ENCODE measurements around the gene SDR42E2.
A peak's percentile ranks its signal among the peaks of the same experiment; 100 is the strongest.

DNA sequence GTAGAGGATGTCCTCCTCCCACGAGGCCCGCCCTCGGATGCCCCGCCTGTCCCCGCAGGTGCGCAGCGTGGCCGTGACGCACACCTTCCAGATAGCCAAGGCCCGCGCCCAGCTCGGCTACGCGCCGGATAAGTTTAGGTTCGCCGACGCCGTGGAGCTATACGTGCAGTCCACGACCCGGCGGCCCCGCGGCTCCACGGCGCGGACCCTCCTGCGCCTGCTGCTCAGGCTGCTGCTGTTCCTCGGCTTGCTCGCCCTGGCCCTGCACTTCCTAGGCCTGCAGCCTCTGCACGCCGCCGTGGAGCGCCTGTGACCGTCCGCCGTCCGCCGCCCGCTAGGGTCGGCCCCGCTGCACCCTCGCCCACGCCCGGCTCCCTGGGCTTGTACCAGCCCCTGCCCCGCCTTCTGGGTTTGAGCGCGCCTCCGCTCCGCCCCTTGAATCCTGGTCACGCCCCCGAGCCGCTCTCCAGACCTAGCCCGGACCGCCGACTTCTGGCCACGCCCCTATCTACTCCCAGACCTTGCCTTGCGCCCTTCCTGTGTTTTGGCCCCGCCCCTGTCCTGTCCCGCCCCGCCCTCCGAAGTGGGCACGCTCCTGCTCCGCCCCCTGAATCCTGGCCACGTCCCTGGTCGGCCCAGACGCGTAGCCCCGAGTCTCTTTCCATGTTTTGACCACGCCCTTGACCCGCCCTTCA lies 27.9 kb downstream of the SDR42E2 start:
- TF ChIP-seq, protein P1, sequence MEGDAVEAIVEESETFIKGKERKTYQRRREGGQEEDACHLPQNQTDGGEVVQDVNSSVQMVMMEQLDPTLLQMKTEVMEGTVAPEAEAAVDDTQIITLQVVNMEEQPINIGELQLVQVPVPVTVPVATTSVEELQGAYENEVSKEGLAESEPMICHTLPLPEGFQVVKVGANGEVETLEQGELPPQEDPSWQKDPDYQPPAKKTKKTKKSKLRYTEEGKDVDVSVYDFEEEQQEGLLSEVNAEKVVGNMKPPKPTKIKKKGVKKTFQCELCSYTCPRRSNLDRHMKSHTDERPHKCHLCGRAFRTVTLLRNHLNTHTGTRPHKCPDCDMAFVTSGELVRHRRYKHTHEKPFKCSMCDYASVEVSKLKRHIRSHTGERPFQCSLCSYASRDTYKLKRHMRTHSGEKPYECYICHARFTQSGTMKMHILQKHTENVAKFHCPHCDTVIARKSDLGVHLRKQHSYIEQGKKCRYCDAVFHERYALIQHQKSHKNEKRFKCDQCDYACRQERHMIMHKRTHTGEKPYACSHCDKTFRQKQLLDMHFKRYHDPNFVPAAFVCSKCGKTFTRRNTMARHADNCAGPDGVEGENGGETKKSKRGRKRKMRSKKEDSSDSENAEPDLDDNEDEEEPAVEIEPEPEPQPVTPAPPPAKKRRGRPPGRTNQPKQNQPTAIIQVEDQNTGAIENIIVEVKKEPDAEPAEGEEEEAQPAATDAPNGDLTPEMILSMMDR (IDR thresholded peaks at IDR 0.05): no peak
- TF ChIP-seq POLR2A (IDR thresholded peaks at IDR 0.05) (peak in 1 of 2 donors; percentile 83), POLR2AphosphoS5 (IDR thresholded peaks at IDR 0.05; ENCODE audit: insufficient read depth in 1 of 2, low read depth in 1 of 2) (peak; percentile 55 to 85)

Data from vagina (tissue), 2 donors.